ENCODE measurements around the gene SFXN1.

The SFXN1 gene

DNA sequence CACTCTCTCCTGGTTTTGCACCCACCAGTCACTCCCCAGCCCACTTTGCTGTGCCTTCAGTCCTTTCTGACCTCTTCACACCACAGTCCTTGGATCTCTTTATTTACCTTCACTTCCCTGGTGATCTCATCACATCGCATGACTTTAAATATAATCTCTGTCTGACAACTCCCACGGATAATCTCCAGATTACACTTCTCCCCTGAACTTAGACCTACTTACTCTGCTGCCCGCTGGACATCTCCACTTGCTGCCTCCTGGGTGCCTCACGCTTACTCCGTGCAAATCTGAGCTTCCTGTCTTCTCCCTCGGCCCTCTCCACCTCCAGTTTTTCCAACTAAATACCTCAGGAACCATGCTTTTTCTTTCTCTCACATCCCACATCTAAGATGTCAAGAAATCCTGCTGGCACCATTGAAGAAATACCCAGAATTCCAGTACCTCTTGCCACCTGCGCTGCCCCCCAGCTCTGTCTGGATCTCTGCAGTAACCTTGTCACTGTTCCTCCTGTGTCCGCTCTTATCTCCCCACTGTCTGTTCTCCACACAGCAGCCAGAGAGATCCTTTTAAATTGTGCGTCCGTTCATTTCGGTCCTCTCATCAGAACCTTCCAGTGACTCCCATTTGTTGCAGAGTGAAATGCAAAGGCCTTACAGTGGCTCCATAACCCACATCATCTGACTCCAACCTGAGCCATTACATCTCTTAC is 9.3 kb downstream of the SFXN1 start:
- H3K4me1 ChIP-seq (ENCODE audit: control insufficient read depth in 1 of 2, insufficient read depth in 1 of 2, low read depth in 1 of 2, low read length in 1 of 2) = peaks cover 40 to 48% of the 10 kb centered on the region in 2 experiments
- no peak overlapping the region for H3K4me3 ChIP-seq (ENCODE audit: low read depth in 1 of 2, low read length in 1 of 2)
- TF ChIP-seq, protein P1, sequence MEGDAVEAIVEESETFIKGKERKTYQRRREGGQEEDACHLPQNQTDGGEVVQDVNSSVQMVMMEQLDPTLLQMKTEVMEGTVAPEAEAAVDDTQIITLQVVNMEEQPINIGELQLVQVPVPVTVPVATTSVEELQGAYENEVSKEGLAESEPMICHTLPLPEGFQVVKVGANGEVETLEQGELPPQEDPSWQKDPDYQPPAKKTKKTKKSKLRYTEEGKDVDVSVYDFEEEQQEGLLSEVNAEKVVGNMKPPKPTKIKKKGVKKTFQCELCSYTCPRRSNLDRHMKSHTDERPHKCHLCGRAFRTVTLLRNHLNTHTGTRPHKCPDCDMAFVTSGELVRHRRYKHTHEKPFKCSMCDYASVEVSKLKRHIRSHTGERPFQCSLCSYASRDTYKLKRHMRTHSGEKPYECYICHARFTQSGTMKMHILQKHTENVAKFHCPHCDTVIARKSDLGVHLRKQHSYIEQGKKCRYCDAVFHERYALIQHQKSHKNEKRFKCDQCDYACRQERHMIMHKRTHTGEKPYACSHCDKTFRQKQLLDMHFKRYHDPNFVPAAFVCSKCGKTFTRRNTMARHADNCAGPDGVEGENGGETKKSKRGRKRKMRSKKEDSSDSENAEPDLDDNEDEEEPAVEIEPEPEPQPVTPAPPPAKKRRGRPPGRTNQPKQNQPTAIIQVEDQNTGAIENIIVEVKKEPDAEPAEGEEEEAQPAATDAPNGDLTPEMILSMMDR (IDR thresholded peaks at IDR 0.05) = no peak
- peaks cover 16% of the 10 kb centered on the region for H3K36me3 ChIP-seq
- H3K27me3 ChIP-seq = no peaks in the 10 kb centered on the region
- H3K9me3 ChIP-seq = no peaks in the 10 kb centered on the region
- H3K27ac ChIP-seq = no peak overlapping the region

DNA sequence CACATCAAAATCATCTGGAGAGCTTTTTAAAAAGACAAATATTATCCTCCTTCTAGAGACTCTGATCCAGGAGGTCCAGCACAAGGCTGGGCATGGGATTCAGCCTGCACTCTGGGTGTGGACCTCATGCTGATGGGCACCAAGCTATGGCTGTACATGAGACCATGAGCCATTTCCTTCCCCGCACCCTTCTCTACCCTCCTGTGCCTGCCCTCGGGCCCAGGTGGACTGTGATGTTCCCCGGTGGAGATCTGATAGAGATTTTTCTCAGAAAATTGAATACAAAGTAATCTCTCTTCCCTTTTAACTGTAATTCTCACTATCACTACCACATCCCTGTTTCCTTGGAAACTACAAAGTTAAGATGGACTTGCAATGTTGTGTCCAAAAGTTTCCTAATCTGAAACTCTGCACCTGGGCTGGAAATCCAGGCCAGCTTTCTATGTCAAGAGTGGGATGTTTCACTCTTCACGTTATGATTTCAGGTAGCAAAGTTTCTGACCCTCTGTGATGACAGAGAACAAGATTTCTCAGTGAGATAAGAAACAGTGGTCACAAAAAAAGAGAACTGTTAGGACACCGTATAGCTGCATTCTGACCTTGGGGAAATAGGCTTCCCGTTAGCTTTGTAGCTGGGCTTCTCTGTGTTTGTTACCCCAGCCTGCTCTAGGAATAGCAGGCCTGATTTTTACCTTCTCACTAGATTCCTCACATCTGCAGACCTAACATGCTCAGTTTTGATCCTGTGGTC is 11.5 kb downstream of the SFXN1 start:
- Histone ChIP-seq H3K4me3 (ENCODE audit: low read depth in 1 of 2, low read length in 1 of 2) (no peak overlapping the region), H3K4me1 (ENCODE audit: control insufficient read depth in 1 of 2, insufficient read depth in 1 of 2, low read depth in 1 of 2, low read length in 1 of 2) (peaks cover 22 to 28% of the 10 kb centered on the region in 2 experiments), H3K9me3 (no peaks in the 10 kb centered on the region), H3K27ac (peak overlapping the region; percentile 37), H3K36me3 (peaks cover 35% of the 10 kb centered on the region), H3K27me3 (no peaks in the 10 kb centered on the region)
- TF ChIP-seq, protein P1 (IDR thresholded peaks at IDR 0.05) = no peak

DNA sequence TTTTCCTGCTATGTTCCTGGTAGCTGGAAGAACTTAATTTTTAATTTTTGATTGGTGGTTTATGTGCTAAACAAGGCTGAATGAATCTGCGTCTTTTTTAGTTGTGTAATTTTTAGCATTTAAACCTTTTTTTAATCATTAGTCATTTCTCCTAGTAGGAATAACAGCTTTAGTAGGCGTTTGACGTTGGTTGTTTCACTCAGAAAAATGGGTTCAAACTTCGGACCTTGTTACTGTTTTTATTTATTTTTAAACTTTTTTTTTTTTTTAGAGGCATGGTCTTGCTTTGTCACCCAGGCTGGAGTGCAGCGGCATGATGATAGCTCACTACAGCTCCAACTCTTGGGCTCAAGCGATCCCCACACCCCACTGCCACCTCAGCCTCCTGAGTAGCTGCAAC is 12.9 kb downstream of the SFXN1 start:
- Histone ChIP-seq H3K4me1 (ENCODE audit: control insufficient read depth in 1 of 2, insufficient read depth in 1 of 2, low read depth in 1 of 2, low read length in 1 of 2) (peaks cover 10 to 15% of the 10 kb centered on the region in 2 experiments), H3K4me3 (ENCODE audit: low read depth in 1 of 2, low read length in 1 of 2) (no peak overlapping the region), H3K27me3 (no peaks in the 10 kb centered on the region), H3K36me3 (peaks cover 40% of the 10 kb centered on the region), H3K9me3 (no peaks in the 10 kb centered on the region), H3K27ac (no peak overlapping the region)
- TF ChIP-seq, protein P1 (IDR thresholded peaks at IDR 0.05) = no peak

- TF ChIP-seq, protein P1 (IDR thresholded peaks at IDR 0.05) = no peak
- H3K27ac ChIP-seq = no peak overlapping the region
- H3K4me1 ChIP-seq (ENCODE audit: control insufficient read depth in 1 of 2, insufficient read depth in 1 of 2, low read depth in 1 of 2, low read length in 1 of 2) = peaks cover 10 to 12% of the 10 kb centered on the region in 2 experiments
- no peak overlapping the region for H3K4me3 ChIP-seq (ENCODE audit: low read depth in 1 of 2, low read length in 1 of 2)
- no peaks in the 10 kb centered on the region for H3K9me3 ChIP-seq
- peaks cover 39% of the 10 kb centered on the region for H3K36me3 ChIP-seq
- H3K27me3 ChIP-seq = no peaks in the 10 kb centered on the region
Observed at GRCh38 chr5:175493260-175493659, 14.9 kb downstream of the SFXN1 start.

- no peaks in the 10 kb centered on the region for H3K9me3 ChIP-seq
- H3K27me3 ChIP-seq = no peaks in the 10 kb centered on the region
- no peak overlapping the region for H3K4me3 ChIP-seq (ENCODE audit: low read depth in 1 of 2, low read length in 1 of 2)
- peaks cover 37% of the 10 kb centered on the region for H3K36me3 ChIP-seq
- TF ChIP-seq, protein P1 (IDR thresholded peaks at IDR 0.05) = no peak
- peaks cover 10 to 12% of the 10 kb centered on the region in 2 experiments for H3K4me1 ChIP-seq (ENCODE audit: control insufficient read depth in 1 of 2, insufficient read depth in 1 of 2, low read depth in 1 of 2, low read length in 1 of 2)
- H3K27ac ChIP-seq = no peak overlapping the region
Observed at GRCh38 chr5:175493726-175494125, 15.4 kb downstream of the SFXN1 start.

Data from neutrophil (primary cell).